HepG2 (cell line): Measurements from ENCODE around the gene FRMPD2. TPM values are rescaled to one million over a fixed set of nuclear protein-coding genes. Genes with fewer than 3 reads are reported as not detected.

Source experiments
- ATAC-seq: fragments of 200-7000 bp; cut with Tn5 transposase; 3 replicates; pipeline ENCODE4 v1.9.1; 2020; ENCODE audit warnings: mild to moderate bottlenecking, moderate library complexity
- BruUV-seq: library from RNA; stranded (reverse); fragments of 400-500 nt; replicated peaks from 2 replicates; lab custom pipeline; 2021; lab: Mats Ljungman, UMichigan
- CTCF ChIA-PET: fragments of 300-600 bp; formaldehyde crosslinking; extraction: SDS; loops from one replicate; lab custom pipeline; 2021; ENCODE audit warnings: low total read pairs, inconsistent platforms, low intra/inter-chr PET ratio; lab: Yijun Ruan, JAX
- POLR2A ChIA-PET: fragments of 350-600 bp; sonication (Branson Sonifier 250); formaldehyde crosslinking; loops from one replicate; lab custom pipeline; 2020; ENCODE audit warnings: antibody characterized with exemption, inconsistent platforms; lab: Yijun Ruan, JAX
- DNase-seq: peaks from one replicate; pipeline ENCODE4 v3.0.0-alpha.2; 2015; ENCODE audit warnings: low spot score
- FAIRE-seq: peaks from 3 replicates; lab custom pipeline; 2011; peaks lifted over from hg19 to GRCh38; lab: Jason Lieb, UNC
- H2AFZ ChIP-seq: one replicate; pipeline ENCODE4 v1.6.1; 2011; ENCODE audit warnings: low read length, inconsistent platforms
- H3K27ac ChIP-seq: fragments of 300-600 bp; 3 replicates; pipeline ENCODE4 v1.8.0; 2011; ENCODE audit warnings: mixed run types, mild to moderate bottlenecking, mixed read lengths, low read length, inconsistent platforms; ENCODE audit not compliant: insufficient read depth; ENCODE audit errors: extremely low read length
- H3K27me3 ChIP-seq, 2 experiments: fragments of 200-600 bp in 1 of 2; 2 replicates in 1 of 2; 3 replicates in 1 of 2; pipeline versions ENCODE4 v1.6.0 to v1.8.0; 2011; ENCODE audit warnings: low read length in 2 of 2, mild to moderate bottlenecking in 2 of 2, moderate library complexity in 2 of 2, inconsistent platforms in 1 of 2; ENCODE audit not compliant: insufficient read depth in 2 of 2, control insufficient read depth in 1 of 2
- H3K36me3 ChIP-seq, 2 experiments: fragments of 200-600 bp in 1 of 2; replicated peaks in 1 of 2; 2 replicates in 1 of 2; 3 replicates in 1 of 2; pipeline versions ENCODE4 v1.5.1 to v1.8.0; 2011; ENCODE audit warnings: low read length in 2 of 2, inconsistent platforms in 1 of 2; ENCODE audit not compliant: insufficient read depth in 2 of 2, control insufficient read depth in 1 of 2
- H3K4me1 ChIP-seq: 2 replicates; pipeline ENCODE4 v1.5.1; 2012; ENCODE audit warnings: low read length, inconsistent platforms; ENCODE audit not compliant: insufficient read depth
- H3K4me2 ChIP-seq: 2 replicates; pipeline ENCODE4 v1.6.0; 2011; ENCODE audit warnings: low read depth, low read length, inconsistent platforms
- H3K4me3 ChIP-seq, 3 experiments: fragments of 200-600 bp in 1 of 3; sonication (generic), shearing (Covaris generic) in 1 of 3; replicated peaks in 1 of 3; 2 replicates each; pipeline ENCODE4 v1.5.1; 2011 to 2016; ENCODE audit warnings: low read length in 3 of 3, inconsistent platforms in 2 of 3, low read depth in 2 of 3, mild to moderate bottlenecking in 2 of 3, control low read depth in 1 of 3, mixed read lengths in 1 of 3; ENCODE audit not compliant: insufficient read depth in 1 of 3
- H3K79me2 ChIP-seq: one replicate; pipeline ENCODE4 v1.6.1; 2011; ENCODE audit warnings: low read length, inconsistent platforms; ENCODE audit not compliant: insufficient read depth
- H3K9ac ChIP-seq: 2 replicates; pipeline ENCODE4 v1.6.0; 2011; ENCODE audit warnings: mild to moderate bottlenecking, low read depth, low read length, inconsistent platforms; ENCODE audit not compliant: insufficient read depth
- H3K9me3 ChIP-seq: 2 replicates; pipeline ENCODE4 v1.5.1; 2012; ENCODE audit warnings: mild to moderate bottlenecking, low read length
- H4K20me1 ChIP-seq: 2 replicates; pipeline ENCODE4 v1.6.0; 2011; ENCODE audit warnings: inconsistent platforms, mild to moderate bottlenecking, low read length, moderate library complexity; ENCODE audit not compliant: insufficient read depth
- ATF4 ChIP-seq, 2 experiments: fragments of 450-650 bp in 1 of 2; sonication (generic) in 1 of 2; formaldehyde crosslinking; IDR thresholded peaks; 2 replicates each; pipeline versions ENCODE4 v1.5.0 to v1.8.0; 2020 to 2022; ENCODE audit warnings: mild to moderate bottlenecking in 1 of 2, missing genetic modification reagents in 1 of 2
- IRX3 ChIP-seq: sonication (generic); formaldehyde crosslinking; IDR thresholded peaks from 2 replicates; pipeline ENCODE4 v1.8.1; 2023; ENCODE audit warnings: mild to moderate bottlenecking, low read depth, missing genetic modification reagents, borderline replicate concordance
- MIXL1 ChIP-seq: IDR thresholded peaks from 2 replicates; pipeline ENCODE4 v1.6.1; 2016
- MLLT10 ChIP-seq: sonication (generic); formaldehyde crosslinking; IDR thresholded peaks from 2 replicates; pipeline ENCODE4 v1.4.0; 2020; ENCODE audit warnings: missing genetic modification reagents
- MNT ChIP-seq: fragments of 450-650 bp; IDR thresholded peaks from 2 replicates; pipeline ENCODE4 v1.6.1; 2016
- REXO4 ChIP-seq: sonication (generic); formaldehyde crosslinking; IDR thresholded peaks from 2 replicates; pipeline ENCODE4 v1.8.0; 2022; ENCODE audit warnings: missing genetic modification reagents, mild to moderate bottlenecking, borderline replicate concordance
- WGBS: methylation state at CpG from one replicate; pipeline ENCODE4 v1.1.6; 2017; ENCODE audit warnings: low lambda C conversion rate; 5-methylcytosine and 5-hydroxymethylcytosine counted together
- in situ Hi-C: cut with HindIII; loops from 2 replicates; pipeline ENCODE4 v1.10.0; 2017; ENCODE audit warnings: low pct_unique_long_range_greater_than_20kb; ENCODE audit not compliant: extremely low pct_ligation_motif_present
- intact Hi-C: fragments of 100-400 bp; cut with micrococcal nuclease; formaldehyde crosslinking; loops from one replicate; pipeline ENCODE4 v1.10.0; 2022; ENCODE audit not compliant: unreplicated experiment
- polyA plus RNA-seq, 8 experiments: library from polyadenylated mRNA; depleted of rRNA in 3 of 8; stranded (reverse) in 7 of 8; unstranded in 1 of 8; fragments of >200 nt; fragmentation: Illumina TruSeq in 4 of 8; extraction: Trizol in 4 of 8; gene quantifications; 2 replicates each; pipeline versions ENCODE4 v1.2.1 to v1.2.3, GENCODE V29; 2011 to 2016; ENCODE audit warnings: low read depth in 4 of 8, missing spikeins in 1 of 8, mixed read lengths in 1 of 8; ENCODE audit not compliant: insufficient read depth in 1 of 8
- total RNA-seq, 5 experiments: library from RNA; depleted of rRNA; stranded (reverse); fragments of >200 nt; fragmentation: Illumina TruSeq; extraction: Trizol; gene quantifications; 2 replicates each; pipeline ENCODE4 v1.2.3, GENCODE V29; 2016; ENCODE audit warnings: low read depth in 1 of 5
- TF ChIP-seq, protein P1 (sequence below): IDR thresholded peaks from 2 replicates; pipeline ENCODE4 v1.6.1; 2016

FRMPD2 gene
- total and polyA plus RNA-seq, 2 of the 13 experiments (the other 11 are each of a cell fraction or from before 2014, with no cell fraction given) = 0.45 to 1.3 TPM

- no peaks in the 10 kb centered on the region for H3K27me3 ChIP-seq
- ATAC-seq (no peak), FAIRE-seq (no peak), DNase-seq (no peak)
- no peak for TF ChIP-seq IRX3
- no peak for TF ChIP-seq REXO4
- no peak for TF ChIP-seq MLLT10 (CRISPR knock-in tag)
- no peak overlapping the region for H3K4me3 ChIP-seq
- H3K9ac ChIP-seq = no peak overlapping the region
- H3K27ac ChIP-seq = no peak overlapping the region
- H3K79me2 ChIP-seq = no peaks in the 10 kb centered on the region
- in situ Hi-C loops = no loop called here
- WGBS = 63% methylated on average over 6 of the region's 6 CpGs
- H2AFZ ChIP-seq = no peak overlapping the region
- no peak overlapping the region for H3K4me2 ChIP-seq
- CTCF ChIA-PET = no interaction called here
- H3K4me1 ChIP-seq = peaks cover 13% of the 10 kb centered on the region
- no peaks in the 10 kb centered on the region for H3K9me3 ChIP-seq
- POLR2A ChIA-PET = no interaction called here
- intact Hi-C loops = no loop called here
- no peaks in the 10 kb centered on the region for H3K36me3 ChIP-seq
- no peaks in the 10 kb centered on the region for H4K20me1 ChIP-seq
- BruUV-seq = no TSS peak
Observed at GRCh38 chr10:48255722-48256121, 18.8 kb downstream of the FRMPD2 start.

GRCh38 chr10:48254750-48255512 is 19.6 kb downstream of the FRMPD2 start:
- TF ChIP-seq ATF4 (CRISPR knock-in tag; IDR thresholded peaks at IDR 0.05) (no peak), MNT (no peak), MIXL1 (CRISPR knock-in tag) (no peak)
- TF ChIP-seq, protein P1, sequence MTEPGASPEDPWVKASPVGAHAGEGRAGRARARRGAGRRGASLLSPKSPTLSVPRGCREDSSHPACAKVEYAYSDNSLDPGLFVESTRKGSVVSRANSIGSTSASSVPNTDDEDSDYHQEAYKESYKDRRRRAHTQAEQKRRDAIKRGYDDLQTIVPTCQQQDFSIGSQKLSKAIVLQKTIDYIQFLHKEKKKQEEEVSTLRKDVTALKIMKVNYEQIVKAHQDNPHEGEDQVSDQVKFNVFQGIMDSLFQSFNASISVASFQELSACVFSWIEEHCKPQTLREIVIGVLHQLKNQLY (CRISPR knock-in tag) = no peak
- intact Hi-C loops = no loop called here
- WGBS = 46% methylated on average over 4 of the region's 5 CpGs
- Histone ChIP-seq H3K9me3 (no peaks in the 10 kb centered on the region), H3K9ac (no peak overlapping the region), H3K4me3 (no peak overlapping the region), H2AFZ (no peak overlapping the region), H3K4me2 (no peak overlapping the region), H3K27me3 (no peaks in the 10 kb centered on the region), H3K79me2 (no peaks in the 10 kb centered on the region), H4K20me1 (no peaks in the 10 kb centered on the region), H3K4me1 (peaks cover 16% of the 10 kb centered on the region), H3K36me3 (no peaks in the 10 kb centered on the region), H3K27ac (no peak overlapping the region)
- no TSS peak for BruUV-seq
- CTCF ChIA-PET = no interaction called here
- in situ Hi-C loops = no loop called here
- ATAC-seq (no peak), DNase-seq (no peak), FAIRE-seq (no peak)
- POLR2A ChIA-PET = no interaction called here
